ENCODE measurements around the gene DRAM1.

DNA sequence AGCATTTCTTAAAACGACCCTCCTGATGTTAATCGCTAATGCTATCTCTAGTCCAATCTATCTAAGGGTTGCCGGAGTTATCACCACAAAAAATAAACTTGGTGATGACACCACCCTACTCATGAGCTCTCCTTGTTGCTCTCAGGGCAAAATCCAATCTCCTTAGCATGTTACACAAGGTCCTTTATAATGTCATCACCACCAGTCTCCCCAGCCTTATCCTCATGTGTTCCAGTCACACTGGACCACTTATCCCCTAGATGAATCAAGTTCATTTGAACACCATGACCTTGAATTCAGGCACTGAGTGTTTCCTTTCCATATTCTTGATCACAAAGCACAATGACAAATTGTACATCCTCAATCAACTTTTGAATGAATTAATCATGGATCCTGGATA lies 19.0 kb upstream of the DRAM1 start:
- TF ChIP-seq, protein P1, sequence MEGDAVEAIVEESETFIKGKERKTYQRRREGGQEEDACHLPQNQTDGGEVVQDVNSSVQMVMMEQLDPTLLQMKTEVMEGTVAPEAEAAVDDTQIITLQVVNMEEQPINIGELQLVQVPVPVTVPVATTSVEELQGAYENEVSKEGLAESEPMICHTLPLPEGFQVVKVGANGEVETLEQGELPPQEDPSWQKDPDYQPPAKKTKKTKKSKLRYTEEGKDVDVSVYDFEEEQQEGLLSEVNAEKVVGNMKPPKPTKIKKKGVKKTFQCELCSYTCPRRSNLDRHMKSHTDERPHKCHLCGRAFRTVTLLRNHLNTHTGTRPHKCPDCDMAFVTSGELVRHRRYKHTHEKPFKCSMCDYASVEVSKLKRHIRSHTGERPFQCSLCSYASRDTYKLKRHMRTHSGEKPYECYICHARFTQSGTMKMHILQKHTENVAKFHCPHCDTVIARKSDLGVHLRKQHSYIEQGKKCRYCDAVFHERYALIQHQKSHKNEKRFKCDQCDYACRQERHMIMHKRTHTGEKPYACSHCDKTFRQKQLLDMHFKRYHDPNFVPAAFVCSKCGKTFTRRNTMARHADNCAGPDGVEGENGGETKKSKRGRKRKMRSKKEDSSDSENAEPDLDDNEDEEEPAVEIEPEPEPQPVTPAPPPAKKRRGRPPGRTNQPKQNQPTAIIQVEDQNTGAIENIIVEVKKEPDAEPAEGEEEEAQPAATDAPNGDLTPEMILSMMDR (IDR thresholded peaks at IDR 0.05), result no peak
- TF ChIP-seq POLR2A (IDR thresholded peaks at IDR 0.05) (no peak), POLR2AphosphoS5 (IDR thresholded peaks at IDR 0.05) (no peak)

Measured in transverse colon (tissue), 4 donors.